MCF 10A (cell line): Measurements from ENCODE around the gene RAPGEFL1. TPM values are rescaled to one million over a fixed set of nuclear protein-coding genes. Genes with fewer than 3 reads are reported as not detected.

Experiments used
- BruUV-seq: library from RNA; stranded (reverse); fragments of 400-500 nt; replicated peaks from 2 replicates; lab custom pipeline; 2021; lab: Mats Ljungman, UMichigan
- CTCF ChIA-PET: fragments of 300-600 bp; sonication (Branson Sonifier 250); formaldehyde crosslinking; extraction: SDS; loops from one replicate; lab custom pipeline; 2021; ENCODE audit warnings: antibody characterized with exemption, inconsistent platforms; lab: Yijun Ruan, JAX
- POLR2A ChIA-PET: fragments of 300-600, 350-650 bp; sonication (Branson Sonifier 250); formaldehyde crosslinking; extraction: SDS; loops from one replicate; lab custom pipeline; 2020; ENCODE audit warnings: antibody characterized with exemption, inconsistent platforms; lab: Yijun Ruan, JAX
- DNase-seq: peaks from one replicate; pipeline ENCODE4 v3.0.0-alpha.2; 2018; ENCODE audit not compliant: unreplicated experiment
- H3K27ac Mint-ChIP-seq: one replicate; pipeline ENCODE4 v1.8.0; 2022; ENCODE audit warnings: mild to moderate bottlenecking, low read depth, mixed read lengths; ENCODE audit not compliant: unreplicated experiment
- H3K27me3 Mint-ChIP-seq: one replicate; pipeline ENCODE4 v1.8.0; 2022; ENCODE audit warnings: mixed read lengths; ENCODE audit not compliant: insufficient read depth, unreplicated experiment
- H3K36me3 Mint-ChIP-seq: one replicate; pipeline ENCODE4 v1.8.0; 2022; ENCODE audit warnings: mild to moderate bottlenecking, moderate library complexity, mixed read lengths; ENCODE audit not compliant: insufficient read depth, unreplicated experiment
- H3K4me1 Mint-ChIP-seq: one replicate; pipeline ENCODE4 v1.8.0; 2022; ENCODE audit warnings: mixed read lengths; ENCODE audit not compliant: insufficient read depth, unreplicated experiment
- H3K4me3 Mint-ChIP-seq: one replicate; pipeline ENCODE4 v1.8.0; 2022; ENCODE audit warnings: mild to moderate bottlenecking, moderate library complexity, mixed read lengths; ENCODE audit not compliant: unreplicated experiment
- H3K9me3 Mint-ChIP-seq: one replicate; pipeline ENCODE4 v1.8.0; 2022; ENCODE audit warnings: mixed read lengths; ENCODE audit not compliant: unreplicated experiment
- CTCF ChIP-seq: fragments of 200-600 bp; IDR thresholded peaks from one replicate; pipeline ENCODE4 v1.8.0; 2022; ENCODE audit warnings: antibody characterized with exemption, mild to moderate bottlenecking; ENCODE audit not compliant: unreplicated experiment
- intact Hi-C: fragments of 100-400 bp; cut with micrococcal nuclease; formaldehyde crosslinking; loops from 2 replicates; pipeline ENCODE4 v1.14.1; 2022
- microRNA-seq: library from miRNA; unstranded; fragments of <30 nt; microRNA quantifications from one replicate; pipeline ENCODE4 v1.2.0, GENCODE V29; 2022
- total RNA-seq: library from RNA; stranded (reverse); gene quantifications from 2 replicates; pipeline ENCODE4 v1.2.3, GENCODE V29; 2022

Gene RAPGEFL1
- total RNA-seq, 1 experiment from 2014 or later = 5.6 TPM

GRCh38 chr17:40241252-40241834 lies 64.1 kb downstream of the RAPGEFL1 start:
- no peak for DNase-seq
- H3K36me3 Mint-ChIP-seq = peaks cover 22% of the 10 kb centered on the region
- TF ChIP-seq CTCF = no peak
- POLR2A ChIA-PET = interaction anchor here (0.6 to 1.4 kb wide), 4 partner anchors 10 to 217 kb away, joined by 3 to 5 read pairs (median 4); no protein-coding TSS in a partner anchor
- CTCF ChIA-PET = interaction anchor here (0.7 to 3.9 kb wide), 3 partner anchors 39 to 516 kb away, joined by 3 to 9 read pairs (median 3); no protein-coding TSS in a partner anchor
- no peaks in the 10 kb centered on the region for H3K9me3 Mint-ChIP-seq
- no peak overlapping the region for H3K27ac Mint-ChIP-seq
- H3K4me3 Mint-ChIP-seq = no peak overlapping the region
- no peaks in the 10 kb centered on the region for H3K27me3 Mint-ChIP-seq
- intact Hi-C loops = no loop called here
- peaks cover 14% of the 10 kb centered on the region for H3K4me1 Mint-ChIP-seq
- no TSS peak for BruUV-seq

- H3K4me1 Mint-ChIP-seq = peaks cover 14% of the 10 kb centered on the region
- ChIA-PET POLR2A (interaction anchor here (0.6 to 1.4 kb wide), 5 partner anchors 9 to 40 kb away, joined by 3 to 5 read pairs (median 4); no protein-coding TSS in a partner anchor), CTCF (interaction anchor here (0.6 to 3.9 kb wide), 2 partner anchors 40 to 112 kb away, joined by 3 to 9 read pairs; no protein-coding TSS in a partner anchor)
- H3K36me3 Mint-ChIP-seq = peaks cover 8% of the 10 kb centered on the region
- H3K9me3 Mint-ChIP-seq = no peaks in the 10 kb centered on the region
- no peak for DNase-seq
- intact Hi-C loops = no loop called here
- H3K4me3 Mint-ChIP-seq = no peak overlapping the region
- H3K27me3 Mint-ChIP-seq = no peaks in the 10 kb centered on the region
- no TSS peak for BruUV-seq
- no peak overlapping the region for H3K27ac Mint-ChIP-seq
- TF ChIP-seq CTCF = no peak
Measured at GRCh38 chr17:40242774-40243173, 65.5 kb downstream of the RAPGEFL1 start.

GRCh38 chr17:40243761-40244160 lies 66.5 kb downstream of the RAPGEFL1 start:
- peaks cover 14% of the 10 kb centered on the region for H3K4me1 Mint-ChIP-seq
- peaks cover 8% of the 10 kb centered on the region for H3K36me3 Mint-ChIP-seq
- no peaks in the 10 kb centered on the region for H3K27me3 Mint-ChIP-seq
- BruUV-seq = no TSS peak
- CTCF ChIA-PET = interaction anchor here (0.6 to 1.6 kb wide), 3 partner anchors 42 to 111 kb away, joined by 3 to 4 read pairs (median 3); no protein-coding TSS in a partner anchor
- no peaks in the 10 kb centered on the region for H3K9me3 Mint-ChIP-seq
- TF ChIP-seq CTCF = no peak
- intact Hi-C loops = no loop called here
- DNase-seq = no peak
- H3K27ac Mint-ChIP-seq = no peak overlapping the region
- POLR2A ChIA-PET = interaction anchor here (0.5 to 0.8 kb wide), 2 partner anchors 16 to 25 kb away, joined by 3 read pairs; no protein-coding TSS in a partner anchor
- H3K4me3 Mint-ChIP-seq = no peak overlapping the region

GRCh38 chr17:40244255-40244654 lies 67.0 kb downstream of the RAPGEFL1 start:
- no TSS peak for BruUV-seq
- Mint-ChIP-seq H3K4me3 (no peak overlapping the region), H3K27me3 (no peaks in the 10 kb centered on the region), H3K27ac (no peak overlapping the region), H3K36me3 (peaks cover 8% of the 10 kb centered on the region), H3K4me1 (peaks cover 14% of the 10 kb centered on the region), H3K9me3 (no peaks in the 10 kb centered on the region)
- ChIA-PET POLR2A (interaction anchor here (0.8 kb wide), 1 partner anchor 26 kb away, joined by 3 read pairs; no protein-coding TSS in a partner anchor), CTCF (interaction anchor here (1.2 to 1.6 kb wide), 3 partner anchors 26 to 52 kb away, joined by 3 to 4 read pairs (median 3); no protein-coding TSS in a partner anchor)
- TF ChIP-seq CTCF = no peak
- DNase-seq = no peak
- intact Hi-C loops = no loop called here

Small RNAs within 50 kb of the gene (microRNA-seq; reads per million reads assigned to microRNA genes)
- gene MIR6866 (2.4 reads per million, percentile 18 among the genes with 10 or more reads in this experiment), gene MIR6867 (not detected)

Other genes starting within 250 kb of the RAPGEFL1 start
- gene ORMDL3, start 249.9 kb upstream of the RAPGEFL1 start, total RNA-seq = 14.7 and 17.0 TPM in 2 replicates
- not detected in 2 replicates for gene LRRC3C, start 249.7 kb upstream of the RAPGEFL1 start, total RNA-seq
- 0.61 and 0.77 TPM in 2 replicates for gene GSDMA, start 214.5 kb upstream of the RAPGEFL1 start, total RNA-seq
- 74.2 and 95.3 TPM in 2 replicates for gene PSMD3, start 196.7 kb upstream of the RAPGEFL1 start, total RNA-seq
- gene CSF3, start 162.0 kb upstream of the RAPGEFL1 start, total RNA-seq = 9.6 and 17.1 TPM in 2 replicates
- 66.6 and 88.5 TPM in 2 replicates for gene MED24, start 123.1 kb upstream of the RAPGEFL1 start, total RNA-seq
- 5.5 and 6.4 TPM in 2 replicates for gene THRA, start 114.5 kb upstream of the RAPGEFL1 start, total RNA-seq
- 7.5 and 8.8 TPM in 2 replicates for gene NR1D1, start 76.9 kb upstream of the RAPGEFL1 start, total RNA-seq
- gene MSL1, start 55.5 kb upstream of the RAPGEFL1 start, total RNA-seq = 59.8 and 62.2 TPM in 2 replicates
- gene CASC3, start 36.9 kb upstream of the RAPGEFL1 start, total RNA-seq = 73.5 and 78.3 TPM in 2 replicates
- gene WIPF2, start 41.8 kb downstream of the RAPGEFL1 start, total RNA-seq = 31.9 and 32.8 TPM in 2 replicates
- gene CDC6, start 110.4 kb downstream of the RAPGEFL1 start, total RNA-seq = 70.0 and 96.8 TPM in 2 replicates
- gene RARA, start 131.7 kb downstream of the RAPGEFL1 start, total RNA-seq = 12.2 and 12.6 TPM in 2 replicates
- not detected in 2 replicates for gene GJD3, start 187.3 kb downstream of the RAPGEFL1 start, total RNA-seq
- gene TOP2A, start 240.4 kb downstream of the RAPGEFL1 start, total RNA-seq = 100 and 151 TPM in 2 replicates